OCI-LY3 (cell line): ENCODE data around the gene RAB31.
"Not testable (repeated sequence)": the region's sequence is repeated elsewhere in the genome, so short reads cannot be mapped to it uniquely, and the experiment has no call there.

Experiments
- H2AFZ ChIP-seq: fragments of 200-600, 300-600 bp; shearing (Covaris generic); 2 replicates; pipeline ENCODE4 v1.6.0; 2014; ENCODE audit warnings: antibody characterized with exemption, low read depth, low read length
- H3K27ac ChIP-seq: fragments of 200-600, 300-600 bp; sonication (generic); 2 replicates; pipeline ENCODE4 v1.5.1; 2014; ENCODE audit warnings: mild to moderate bottlenecking, low read length, moderate library complexity, mixed read lengths
- H3K27me3 ChIP-seq: fragments of 200-600, 300-600 bp; sonication (generic); 2 replicates; pipeline ENCODE4 v1.6.1; 2014; ENCODE audit warnings: low read depth, low read length, mixed read lengths
- H3K36me3 ChIP-seq: fragments of 200-600, 300-600 bp; sonication (generic); replicated peaks from 2 replicates; pipeline ENCODE3; 2014; ENCODE audit warnings: low read depth, low read length, mixed read lengths
- H3K4me1 ChIP-seq: fragments of 300-600, 200-600 bp; sonication (generic); 2 replicates; pipeline ENCODE4 v1.6.1; 2014; ENCODE audit warnings: low read length, mixed read lengths
- H3K4me2 ChIP-seq: fragments of 200-600, 300-600 bp; sonication (generic); 2 replicates; pipeline ENCODE4 v1.6.1; 2014; ENCODE audit warnings: low read length, mixed read lengths
- H3K4me3 ChIP-seq: fragments of 300-600, 200-600 bp; sonication (generic); 2 replicates; pipeline ENCODE4 v1.5.1; 2014; ENCODE audit warnings: antibody characterized with exemption, mild to moderate bottlenecking, low read length, moderate library complexity
- H3K79me2 ChIP-seq: fragments of 300-600, 200-600 bp; shearing (Covaris generic); 2 replicates; pipeline ENCODE4 v1.6.1; 2014; ENCODE audit warnings: mild to moderate bottlenecking, low read length, mixed read lengths
- H3K9ac ChIP-seq: fragments of 300-600, 200-600 bp; shearing (Covaris generic); 2 replicates; pipeline ENCODE4 v1.6.0; 2014; ENCODE audit warnings: mild to moderate bottlenecking, low read length, moderate library complexity
- H3K9me3 ChIP-seq: fragments of 200-600, 300-600 bp; shearing (Covaris generic); 2 replicates; pipeline ENCODE4 v1.6.1; 2014; ENCODE audit warnings: low read length, mixed read lengths; ENCODE audit not compliant: insufficient read depth
- H4K20me1 ChIP-seq: fragments of 200-600, 300-600 bp; sonication (generic); 2 replicates; pipeline ENCODE4 v1.6.1; 2016; ENCODE audit warnings: low read length, mixed read lengths; ENCODE audit not compliant: insufficient read depth
- EZH2phosphoT487 ChIP-seq: fragments of 200-600 bp; shearing (Covaris generic); IDR thresholded peaks from 2 replicates; pipeline ENCODE4 v1.6.1; 2018; ENCODE audit warnings: antibody characterized with exemption, mixed run types, low read depth
- TF ChIP-seq, protein P1 (sequence below): fragments of 200-600, 300-600 bp; sonication (generic); IDR thresholded peaks from 2 replicates; pipeline ENCODE4 v1.5.1; 2014; ENCODE audit warnings: antibody characterized with exemption, low read length, low read depth

Gene RAB31

DNA sequence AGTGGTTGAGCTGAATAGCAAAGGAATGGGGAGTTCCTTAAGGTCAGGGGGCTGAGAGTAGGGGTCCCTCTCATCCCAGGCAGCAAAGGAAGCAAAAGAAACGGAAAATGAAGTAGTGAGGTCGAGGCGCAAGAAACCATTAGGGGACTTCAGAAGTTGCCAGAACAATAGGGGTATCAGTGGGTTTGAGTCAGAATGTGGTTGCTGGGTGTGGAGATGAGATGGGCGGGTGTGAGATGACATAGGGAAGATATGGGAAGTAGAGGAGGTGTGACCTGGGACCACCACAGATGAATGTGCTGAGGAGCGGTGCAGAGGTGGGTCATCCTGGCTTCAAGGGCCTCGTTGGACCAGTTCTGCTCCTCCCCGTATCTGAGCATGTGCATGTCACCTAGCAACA is 192.6 kb downstream of the RAB31 start:
- Histone ChIP-seq H3K4me3 (no peak overlapping the region), H3K4me1 (no peaks in the 10 kb centered on the region), H2AFZ (no peak overlapping the region), H3K27ac (no peak overlapping the region), H3K79me2 (no peaks in the 10 kb centered on the region), H3K27me3 (0 out of 2 replicates have a peak, but pooled peaks cover 3% of the 10 kb centered on the region), H4K20me1 (no peaks in the 10 kb centered on the region), H3K36me3 (no peaks in the 10 kb centered on the region), H3K9ac (no peak overlapping the region), H3K4me2 (no peak overlapping the region), H3K9me3 (no peaks in the 10 kb centered on the region)
- TF ChIP-seq, protein P1, sequence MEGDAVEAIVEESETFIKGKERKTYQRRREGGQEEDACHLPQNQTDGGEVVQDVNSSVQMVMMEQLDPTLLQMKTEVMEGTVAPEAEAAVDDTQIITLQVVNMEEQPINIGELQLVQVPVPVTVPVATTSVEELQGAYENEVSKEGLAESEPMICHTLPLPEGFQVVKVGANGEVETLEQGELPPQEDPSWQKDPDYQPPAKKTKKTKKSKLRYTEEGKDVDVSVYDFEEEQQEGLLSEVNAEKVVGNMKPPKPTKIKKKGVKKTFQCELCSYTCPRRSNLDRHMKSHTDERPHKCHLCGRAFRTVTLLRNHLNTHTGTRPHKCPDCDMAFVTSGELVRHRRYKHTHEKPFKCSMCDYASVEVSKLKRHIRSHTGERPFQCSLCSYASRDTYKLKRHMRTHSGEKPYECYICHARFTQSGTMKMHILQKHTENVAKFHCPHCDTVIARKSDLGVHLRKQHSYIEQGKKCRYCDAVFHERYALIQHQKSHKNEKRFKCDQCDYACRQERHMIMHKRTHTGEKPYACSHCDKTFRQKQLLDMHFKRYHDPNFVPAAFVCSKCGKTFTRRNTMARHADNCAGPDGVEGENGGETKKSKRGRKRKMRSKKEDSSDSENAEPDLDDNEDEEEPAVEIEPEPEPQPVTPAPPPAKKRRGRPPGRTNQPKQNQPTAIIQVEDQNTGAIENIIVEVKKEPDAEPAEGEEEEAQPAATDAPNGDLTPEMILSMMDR, result no peak
- no peak for TF ChIP-seq EZH2phosphoT487

DNA sequence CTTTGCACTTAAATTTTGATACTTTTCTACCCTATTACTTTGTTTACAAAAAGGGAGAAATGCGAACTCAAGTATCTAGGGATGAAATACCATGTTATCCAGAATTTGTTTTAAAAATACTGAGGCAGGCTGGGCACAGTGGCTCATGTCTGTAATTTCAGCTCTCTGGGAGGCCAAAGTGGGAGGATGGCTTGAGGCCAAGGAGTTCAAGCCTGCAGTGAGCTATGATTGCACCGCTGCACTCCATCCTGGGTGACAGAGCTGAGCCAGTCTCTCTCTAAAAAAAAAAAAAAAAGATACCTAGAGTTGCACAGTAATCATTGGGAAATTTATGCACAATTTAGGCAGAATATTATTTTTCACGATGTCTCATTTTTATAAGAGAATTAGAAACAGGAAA is 193.3 kb downstream of the RAB31 start:
- TF ChIP-seq, protein P1, result no peak
- no peak for TF ChIP-seq EZH2phosphoT487
- Histone ChIP-seq H3K4me1 (no peaks in the 10 kb centered on the region), H3K9me3 (no peaks in the 10 kb centered on the region), H3K79me2 (no peaks in the 10 kb centered on the region), H3K4me2 (no peak overlapping the region), H3K36me3 (no peaks in the 10 kb centered on the region), H2AFZ (no peak overlapping the region), H3K27ac (no peak overlapping the region), H3K9ac (no peak overlapping the region), H3K4me3 (no peak overlapping the region), H3K27me3 (0 out of 2 replicates have a peak, but pooled peaks cover 3% of the 10 kb centered on the region), H4K20me1 (no peaks in the 10 kb centered on the region)

GRCh38 chr18:9902264-9902663 is 194.2 kb downstream of the RAB31 start:
- H3K4me2 ChIP-seq, H3K9me3 ChIP-seq: not testable (repeated sequence)

GRCh38 chr18:9902832-9903231 is 194.7 kb downstream of the RAB31 start:
- Histone ChIP-seq H3K79me2 (no peaks in the 10 kb centered on the region), H3K27me3 (0 out of 2 replicates have a peak, but pooled peaks cover 3% of the 10 kb centered on the region), H3K4me1 (no peaks in the 10 kb centered on the region), H3K9me3 (no peaks in the 10 kb centered on the region), H4K20me1 (no peaks in the 10 kb centered on the region), H3K27ac (no peak overlapping the region), H3K4me3 (no peak overlapping the region), H3K36me3 (no peaks in the 10 kb centered on the region), H2AFZ (no peak overlapping the region), H3K9ac (no peak overlapping the region), H3K4me2 (no peak overlapping the region)
- TF ChIP-seq, protein P1, result no peak
- no peak for TF ChIP-seq EZH2phosphoT487

More at GRCh38 chr18:9902264-9902663, 194.2 kb downstream of the RAB31 start:
- not testable (repeated sequence) for H4K20me1 ChIP-seq, H3K36me3 ChIP-seq, H3K4me1 ChIP-seq, H3K27ac ChIP-seq, H3K9ac ChIP-seq, H3K79me2 ChIP-seq, H3K4me3 ChIP-seq, H3K27me3 ChIP-seq, H2AFZ ChIP-seq

DNA sequence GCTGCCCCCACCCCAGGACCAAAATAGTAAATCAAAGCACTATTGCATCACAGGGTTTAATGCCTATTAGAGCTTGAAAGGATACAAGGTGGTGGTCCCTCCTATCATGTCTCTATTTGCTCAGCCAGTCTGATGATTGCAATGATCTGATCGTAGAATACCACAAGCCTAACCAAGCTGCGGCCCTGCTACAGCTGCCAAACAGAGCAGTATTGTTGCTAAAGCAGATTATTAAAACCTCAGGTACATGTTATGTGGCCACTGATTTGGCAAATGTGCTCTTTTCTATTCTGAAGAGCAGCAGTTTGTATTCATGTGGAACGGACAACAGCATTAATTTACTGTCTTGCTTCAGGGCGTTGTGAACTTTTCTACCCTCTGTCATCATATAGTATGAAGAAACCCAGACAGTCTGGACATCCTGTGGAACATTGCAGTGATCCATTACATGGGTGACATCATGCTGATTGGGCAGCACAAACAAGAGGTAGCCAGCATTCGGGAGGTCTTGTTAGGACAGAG is 197.4 kb downstream of the RAB31 start:
- Histone ChIP-seq H3K4me2 (no peak overlapping the region), H3K27ac (no peak overlapping the region), H2AFZ (no peak overlapping the region), H3K9me3 (no peaks in the 10 kb centered on the region), H3K4me1 (no peaks in the 10 kb centered on the region), H3K79me2 (no peaks in the 10 kb centered on the region), H3K36me3 (no peaks in the 10 kb centered on the region), H4K20me1 (no peaks in the 10 kb centered on the region), H3K27me3 (peaks cover 21% of the 10 kb centered on the region), H3K4me3 (no peak overlapping the region), H3K9ac (no peak overlapping the region)
- TF ChIP-seq, protein P1, result no peak
- TF ChIP-seq EZH2phosphoT487, result no peak
